Measurements from ENCODE around the gene CDHR2. TPM values are rescaled to one million over a fixed set of nuclear protein-coding genes. Genes with fewer than 3 reads are reported as not detected.

The CDHR2 gene
- total RNA-seq, 1 donor from 2014 or later: 0.43 TPM

DNA sequence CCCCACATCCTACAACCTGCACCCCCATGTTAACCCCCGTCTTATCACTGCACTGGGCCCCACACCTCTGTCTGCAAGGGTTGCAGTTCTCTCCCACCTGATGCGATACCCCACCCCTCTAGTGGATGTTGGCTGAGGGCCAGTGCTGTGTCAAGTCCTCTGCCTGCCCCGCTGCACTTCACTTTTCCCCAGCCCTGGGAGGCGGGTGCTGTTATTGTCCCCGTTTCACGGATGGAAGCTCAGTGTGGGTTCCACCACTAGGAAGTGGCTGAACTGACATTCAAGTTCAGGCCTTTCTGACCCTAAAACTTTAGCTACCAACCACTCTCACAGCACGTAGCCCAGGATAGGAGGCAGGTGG, 77.7 kb downstream of the CDHR2 start:
- Mint-ChIP-seq H3K36me3 (ENCODE audit: unreplicated experiment) (no peaks in the 10 kb centered on the region), H3K27me3 (ENCODE audit: unreplicated experiment) (peaks cover 62% of the 10 kb centered on the region), H3K9me3 (ENCODE audit: unreplicated experiment) (no peaks in the 10 kb centered on the region), H3K27ac (ENCODE audit: unreplicated experiment) (no peak overlapping the region), H3K4me1 (ENCODE audit: unreplicated experiment) (peaks cover 11% of the 10 kb centered on the region), H3K4me3 (ENCODE audit: unreplicated experiment) (no peak overlapping the region)
- DNase-seq (ENCODE audit: extremely low spot score, unreplicated experiment): no peak
- TF ChIP-seq CTCF (IDR thresholded peaks at IDR 0.05): no peak

- H3K4me3 Mint-ChIP-seq (ENCODE audit: unreplicated experiment): no peak overlapping the region
- DNase-seq (ENCODE audit: extremely low spot score, unreplicated experiment): no peak
- H3K27ac Mint-ChIP-seq (ENCODE audit: unreplicated experiment): no peak overlapping the region
- H3K4me1 Mint-ChIP-seq (ENCODE audit: unreplicated experiment): peaks cover 11% of the 10 kb centered on the region
- peaks cover 60% of the 10 kb centered on the region for H3K27me3 Mint-ChIP-seq (ENCODE audit: unreplicated experiment)
- no peaks in the 10 kb centered on the region for H3K9me3 Mint-ChIP-seq (ENCODE audit: unreplicated experiment)
- no peaks in the 10 kb centered on the region for H3K36me3 Mint-ChIP-seq (ENCODE audit: unreplicated experiment)
- TF ChIP-seq CTCF (IDR thresholded peaks at IDR 0.05): no peak
Measured at GRCh38 chr5:176627582-176627981, 78.4 kb downstream of the CDHR2 start.

DNA sequence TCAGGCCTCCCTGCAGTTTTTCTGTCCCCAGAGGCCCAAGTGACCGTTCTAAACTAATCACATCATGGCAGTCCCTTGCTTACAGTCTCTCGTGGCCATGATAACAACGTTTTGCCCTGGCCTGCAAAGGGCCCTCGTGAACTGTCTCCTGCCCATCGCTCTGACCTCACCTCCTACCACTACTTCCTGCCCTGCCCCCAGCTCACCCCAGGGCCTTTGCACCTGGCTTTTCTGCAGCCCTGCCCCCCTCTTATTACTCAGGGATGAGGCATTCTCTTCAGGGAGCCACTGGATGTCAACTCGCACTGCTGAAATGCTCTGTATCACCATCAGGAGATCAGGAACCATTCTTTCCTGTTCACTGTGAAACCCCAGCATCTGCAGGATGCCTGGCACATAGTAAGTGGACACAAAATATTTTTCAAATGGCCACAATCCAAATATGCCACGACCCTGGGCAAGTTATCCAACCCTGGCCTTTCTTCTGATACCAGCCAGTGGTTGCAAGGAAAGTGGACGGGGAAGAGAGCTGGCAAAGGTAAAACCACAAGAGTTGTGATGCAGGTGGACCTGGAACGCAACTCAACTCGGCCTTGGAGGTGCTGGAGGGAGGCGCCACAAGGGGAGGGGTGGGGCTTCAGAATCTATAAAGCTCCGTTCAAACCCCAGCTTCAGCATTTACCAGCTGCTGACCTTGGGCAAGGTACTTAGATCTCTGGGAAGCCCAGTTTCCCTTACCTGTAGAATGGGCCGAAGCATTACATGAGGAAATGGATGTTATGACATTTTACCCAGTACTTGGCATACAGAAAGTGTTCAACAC, 79.5 kb downstream of the CDHR2 start:
- Mint-ChIP-seq H3K9me3 (ENCODE audit: unreplicated experiment) (no peaks in the 10 kb centered on the region), H3K4me1 (ENCODE audit: unreplicated experiment) (peaks cover 11% of the 10 kb centered on the region), H3K27ac (ENCODE audit: unreplicated experiment) (no peak overlapping the region), H3K36me3 (ENCODE audit: unreplicated experiment) (no peaks in the 10 kb centered on the region), H3K27me3 (ENCODE audit: unreplicated experiment) (peaks cover 68% of the 10 kb centered on the region), H3K4me3 (ENCODE audit: unreplicated experiment) (no peak overlapping the region)
- DNase-seq (ENCODE audit: extremely low spot score, unreplicated experiment): no peak
- no peak for TF ChIP-seq CTCF (IDR thresholded peaks at IDR 0.05)

- Mint-ChIP-seq H3K27ac (ENCODE audit: unreplicated experiment) (no peak overlapping the region), H3K27me3 (ENCODE audit: unreplicated experiment) (peaks cover 69% of the 10 kb centered on the region), H3K9me3 (ENCODE audit: unreplicated experiment) (no peaks in the 10 kb centered on the region), H3K4me1 (ENCODE audit: unreplicated experiment) (peaks cover 11% of the 10 kb centered on the region), H3K36me3 (ENCODE audit: unreplicated experiment) (no peaks in the 10 kb centered on the region), H3K4me3 (ENCODE audit: unreplicated experiment) (peak overlapping the region; percentile 56)
- no peak for DNase-seq (ENCODE audit: extremely low spot score, unreplicated experiment)
- no peak for TF ChIP-seq CTCF (IDR thresholded peaks at IDR 0.05)
Measured at GRCh38 chr5:176629317-176629852, 80.2 kb downstream of the CDHR2 start.

- Mint-ChIP-seq H3K4me1 (ENCODE audit: unreplicated experiment) (peaks cover 11% of the 10 kb centered on the region), H3K36me3 (ENCODE audit: unreplicated experiment) (peaks cover 2% of the 10 kb centered on the region)
Measured at GRCh38 chr5:176629853-176630680, 80.9 kb downstream of the CDHR2 start, which contains the start of the genes EIF4E1B and SNCB. TSS of gene EIF4E1B (plus strand) at chr5:176630675. CDS start at chr5:176642788, 12,113 bp downstream. TSS of gene SNCB (minus strand) at chr5:176630534. CDS start at chr5:176629654, 880 bp downstream.

More at GRCh38 chr5:176629853-176630680, 80.9 kb downstream of the CDHR2 start, which contains the start of the genes EIF4E1B and SNCB:
- no peak for TF ChIP-seq CTCF (IDR thresholded peaks at IDR 0.05)
- H3K27me3 Mint-ChIP-seq (ENCODE audit: unreplicated experiment): peaks cover 73% of the 10 kb centered on the region
- peak within 1 kb of the TSS; percentile 61 for H3K4me3 Mint-ChIP-seq (ENCODE audit: unreplicated experiment)
- DNase-seq (ENCODE audit: extremely low spot score, unreplicated experiment): no peak
- H3K9me3 Mint-ChIP-seq (ENCODE audit: unreplicated experiment): no peaks in the 10 kb centered on the region
- no peak within 1 kb of the TSS for H3K27ac Mint-ChIP-seq (ENCODE audit: unreplicated experiment)
